Activated T-helper 2 cell treated with anti-CD3 and anti-CD28 coated beads, Interferon-gamma antibody, Interleukin-2, Interleukin-4, amounts not matched to agents 10 μg/mL and 5 μg/mL and 100 μg/mL, durations not matched to agents 14 hours and 24 hours and 36 hours (primary cell): Measurements from ENCODE around the gene MICU2. TPM values are rescaled to one million over a fixed set of nuclear protein-coding genes. Genes with fewer than 3 reads are reported as not detected.

Experiments
- DNase-seq: peaks from one replicate; pipeline ENCODE4 v3.0.0; 2021; ENCODE audit warnings: low spot score
- H3K27ac Mint-ChIP-seq: one replicate; pipeline ENCODE4 v1.8.0; 2021; ENCODE audit warnings: mixed read lengths
- H3K27me3 Mint-ChIP-seq: one replicate; pipeline ENCODE4 v1.8.0; 2021; ENCODE audit warnings: low read depth, mixed read lengths
- H3K36me3 Mint-ChIP-seq: one replicate; pipeline ENCODE4 v1.8.0; 2021; ENCODE audit warnings: low read depth, mixed read lengths
- H3K4me1 Mint-ChIP-seq: one replicate; pipeline ENCODE4 v1.8.0; 2021; ENCODE audit warnings: low read depth, mixed read lengths
- H3K4me3 Mint-ChIP-seq: one replicate; pipeline ENCODE4 v1.8.0; 2021; ENCODE audit warnings: low read depth, mild to moderate bottlenecking, moderate library complexity, mixed read lengths
- H3K9me3 Mint-ChIP-seq: one replicate; pipeline ENCODE4 v1.8.0; 2021; ENCODE audit warnings: mixed read lengths
- intact Hi-C: fragments of 100-400 bp; cut with micrococcal nuclease; formaldehyde crosslinking; loops from one replicate; pipeline ENCODE4 v1.15.1; 2023
- total RNA-seq: library from RNA; stranded (reverse); gene quantifications from 2 replicates; pipeline ENCODE4 v1.2.3, GENCODE V29; 2022

Gene MICU2
- total RNA-seq, 1 donor from 2014 or later = 38.8 TPM

DNA sequence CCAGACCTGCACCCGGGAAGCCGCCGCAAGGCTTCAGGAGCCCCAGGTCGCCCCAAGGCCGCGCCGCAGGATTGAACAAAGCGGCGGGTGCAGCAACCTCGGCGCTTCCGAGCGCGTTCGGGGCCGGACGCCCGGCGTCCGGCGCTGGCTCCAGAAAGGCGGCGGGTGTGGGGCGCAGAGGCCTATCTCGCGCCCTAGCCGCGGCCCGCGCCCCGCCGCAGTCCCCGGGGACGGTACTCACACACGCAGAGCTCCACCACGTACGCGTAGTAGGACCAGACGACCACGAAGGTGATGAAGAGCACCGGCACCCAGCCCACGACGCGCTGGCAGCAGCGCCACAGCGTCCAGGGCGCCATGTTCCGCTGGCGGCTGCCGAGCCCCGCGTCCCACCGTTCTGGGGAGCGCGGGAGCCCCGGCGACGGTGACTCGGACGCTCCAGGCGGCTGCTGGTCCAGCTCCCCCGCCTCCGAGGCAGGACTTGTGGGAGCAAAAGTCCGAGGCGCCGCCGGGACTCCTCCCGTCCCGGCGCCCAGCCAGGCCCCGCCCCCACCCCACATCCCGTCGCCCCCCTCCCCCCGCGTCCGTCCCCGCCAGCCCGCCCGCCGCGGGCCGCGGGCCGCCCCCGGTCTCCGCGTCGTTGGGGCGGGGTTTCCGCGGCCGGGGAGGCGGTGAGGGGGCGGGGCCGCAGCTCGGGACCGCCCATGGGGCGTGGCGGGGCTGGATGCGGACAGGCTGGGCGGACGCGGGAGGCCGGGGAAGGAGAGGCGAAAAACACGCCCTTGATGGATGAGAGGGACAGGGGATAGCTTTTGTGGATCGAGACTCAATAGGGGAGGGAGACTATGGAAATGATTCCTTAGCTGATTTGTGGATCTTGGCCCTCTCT lies 144.9 kb downstream of the MICU2 start, which contains the start of gene ZDHHC20:
Gene ZDHHC20, minus strand, starts transcription at position 491 of the 889 bp plus-strand sequence. Its CDS starts 132 bp downstream, at position 359.
- peaks cover 27% of the 10 kb centered on the region for H3K4me1 Mint-ChIP-seq
- peak within 1 kb of the TSS; percentile 92 for H3K4me3 Mint-ChIP-seq
- DNase-seq = peak; percentile 85
- peak within 1 kb of the TSS; percentile 90 for H3K27ac Mint-ChIP-seq
- intact Hi-C loops = loop anchor here (1.0 to 5.0 kb wide), 4 partner anchors 24 to 282 kb away; partner anchors contain the start of genes MRPL57 and SKA3
- peaks cover 21% of the 10 kb centered on the region for H3K36me3 Mint-ChIP-seq
- no peaks in the 10 kb centered on the region for H3K27me3 Mint-ChIP-seq
- H3K9me3 Mint-ChIP-seq = peaks cover 13% of the 10 kb centered on the region

DNA sequence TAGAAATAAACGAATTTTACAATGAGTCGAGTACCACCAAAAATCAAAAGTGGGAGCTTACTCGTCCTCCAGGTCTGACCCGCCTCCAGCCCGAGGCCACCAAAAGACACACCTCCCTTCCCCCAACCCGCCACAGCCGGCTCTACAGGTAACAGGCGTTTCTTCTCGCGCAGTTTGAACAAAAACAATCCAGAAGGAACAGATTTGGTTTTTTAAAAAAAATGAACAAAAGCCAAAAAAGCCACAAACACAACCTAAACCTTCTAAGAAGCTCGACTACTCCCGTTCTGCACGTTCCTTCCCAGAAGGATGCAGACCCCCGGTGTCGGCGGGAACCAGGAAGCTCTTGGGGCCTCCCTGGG lies 145.5 kb downstream of the MICU2 start:
- Mint-ChIP-seq H3K9me3 (peaks cover 14% of the 10 kb centered on the region), H3K4me3 (peak overlapping the region; percentile 92), H3K4me1 (peaks cover 29% of the 10 kb centered on the region), H3K27me3 (no peaks in the 10 kb centered on the region), H3K36me3 (peaks cover 23% of the 10 kb centered on the region), H3K27ac (peak overlapping the region; percentile 77)
- intact Hi-C loops = loop anchor here (1.0 to 5.0 kb wide), 4 partner anchors 24 to 281 kb away; partner anchors contain the start of genes MRPL57 and SKA3
- peak; percentile 37 for DNase-seq

DNA sequence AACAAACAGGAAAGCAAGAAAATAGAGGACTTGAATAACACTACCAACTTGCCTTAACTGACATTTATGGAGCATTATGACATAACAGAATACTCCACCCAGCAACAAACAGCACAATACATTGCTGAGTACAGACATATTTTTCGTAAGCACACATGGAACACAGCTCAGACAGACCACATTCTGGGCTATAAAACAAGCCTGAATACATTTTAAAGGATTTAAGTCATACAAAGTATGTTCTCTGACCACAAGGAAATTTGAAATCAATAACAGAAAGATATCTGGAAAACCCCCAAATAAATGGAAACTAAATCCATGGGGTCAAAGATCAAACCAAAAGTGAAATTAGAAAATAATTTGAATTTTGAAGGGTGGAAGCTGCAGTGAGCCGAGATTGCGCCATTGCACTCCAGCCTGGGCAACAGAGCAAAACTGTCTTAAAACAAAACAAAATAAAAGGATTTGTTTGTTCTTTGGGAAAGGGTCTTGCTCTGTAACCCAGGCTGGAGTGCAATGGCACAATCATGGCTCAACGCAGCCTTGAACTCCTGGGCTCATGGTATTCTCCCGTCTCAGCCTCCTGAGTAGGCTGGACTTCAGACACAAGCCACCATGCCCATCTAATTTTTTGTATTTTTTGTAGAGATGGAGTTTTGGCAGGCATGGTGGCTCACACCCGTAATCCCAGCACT lies 150.4 kb downstream of the MICU2 start:
- Mint-ChIP-seq H3K27ac (no peak overlapping the region), H3K4me3 (no peak overlapping the region), H3K4me1 (peaks cover 30% of the 10 kb centered on the region), H3K27me3 (no peaks in the 10 kb centered on the region), H3K36me3 (peaks cover 54% of the 10 kb centered on the region), H3K9me3 (peaks cover 28% of the 10 kb centered on the region)
- intact Hi-C loops = no loop called here
- DNase-seq = no peak

DNA sequence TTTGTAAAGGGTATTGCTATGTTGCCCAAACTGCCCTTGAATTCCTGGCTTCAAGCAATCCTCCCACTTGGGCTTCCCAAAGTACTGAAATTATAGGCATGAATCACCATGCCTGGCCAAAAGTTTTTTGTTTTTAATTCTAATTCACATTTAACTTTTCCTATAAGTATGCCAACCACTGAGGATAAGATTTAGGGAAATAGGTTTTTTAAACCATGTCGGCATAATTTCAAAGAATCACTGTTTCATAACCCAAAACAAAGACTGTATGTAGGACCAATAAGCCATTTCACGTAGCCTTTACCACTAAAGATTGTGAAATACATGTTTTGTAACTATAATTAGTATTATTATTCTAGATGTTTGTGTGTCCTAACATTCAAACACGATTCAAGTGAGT lies 153.0 kb downstream of the MICU2 start:
- Mint-ChIP-seq H3K27me3 (no peaks in the 10 kb centered on the region), H3K27ac (no peak overlapping the region), H3K4me3 (no peak overlapping the region), H3K9me3 (peaks cover 28% of the 10 kb centered on the region), H3K4me1 (peaks cover 19% of the 10 kb centered on the region), H3K36me3 (peaks cover 57% of the 10 kb centered on the region)
- intact Hi-C loops = no loop called here
- no peak for DNase-seq

DNA sequence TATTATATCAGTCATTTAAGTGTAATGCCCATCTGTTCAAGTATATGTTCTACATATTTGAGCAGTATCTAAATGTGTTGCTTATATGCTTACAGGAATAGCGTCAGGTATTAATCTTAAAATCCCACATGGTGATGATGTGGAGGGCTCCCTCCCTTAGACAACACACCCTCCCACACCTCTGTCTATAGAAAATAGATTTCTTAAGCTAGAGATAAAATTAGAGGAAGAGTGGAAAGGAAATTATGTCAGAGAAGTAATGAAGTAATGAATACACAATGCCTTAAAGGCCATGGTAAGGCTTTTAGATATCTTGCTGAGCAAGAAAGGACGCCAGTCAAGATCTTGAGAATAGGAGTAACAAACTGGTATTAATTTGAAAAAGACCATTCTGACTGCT lies 157.3 kb downstream of the MICU2 start:
- H3K4me1 Mint-ChIP-seq = peaks cover 16% of the 10 kb centered on the region
- intact Hi-C loops = no loop called here
- H3K36me3 Mint-ChIP-seq = peaks cover 52% of the 10 kb centered on the region
- no peak for DNase-seq
- H3K27ac Mint-ChIP-seq = no peak overlapping the region
- H3K4me3 Mint-ChIP-seq = no peak overlapping the region
- H3K9me3 Mint-ChIP-seq = peaks cover 8% of the 10 kb centered on the region
- no peaks in the 10 kb centered on the region for H3K27me3 Mint-ChIP-seq

DNA sequence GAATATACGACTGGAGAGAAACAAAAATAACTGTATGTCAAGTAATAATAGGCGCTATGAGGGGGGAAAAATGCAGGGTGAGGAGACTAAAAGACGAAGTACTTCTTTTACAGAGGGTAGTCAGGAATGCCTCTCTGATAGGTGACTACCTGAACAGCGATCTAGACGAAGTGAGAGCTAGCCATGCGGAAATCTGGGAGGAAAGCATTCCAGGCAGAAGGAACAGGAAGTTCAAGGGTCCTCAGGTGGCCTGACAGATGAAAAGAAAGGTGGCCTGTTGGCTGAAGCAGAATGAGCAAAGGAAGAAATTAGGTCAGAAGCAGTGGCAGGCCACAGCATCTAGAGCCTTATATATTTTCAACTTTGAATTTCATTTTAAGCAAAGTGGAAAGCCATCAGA lies 158.2 kb downstream of the MICU2 start:
- Mint-ChIP-seq H3K27me3 (no peaks in the 10 kb centered on the region), H3K4me1 (peaks cover 16% of the 10 kb centered on the region), H3K27ac (no peak overlapping the region), H3K4me3 (no peak overlapping the region), H3K9me3 (peaks cover 9% of the 10 kb centered on the region), H3K36me3 (peaks cover 54% of the 10 kb centered on the region)
- no peak for DNase-seq
- intact Hi-C loops = no loop called here

DNA sequence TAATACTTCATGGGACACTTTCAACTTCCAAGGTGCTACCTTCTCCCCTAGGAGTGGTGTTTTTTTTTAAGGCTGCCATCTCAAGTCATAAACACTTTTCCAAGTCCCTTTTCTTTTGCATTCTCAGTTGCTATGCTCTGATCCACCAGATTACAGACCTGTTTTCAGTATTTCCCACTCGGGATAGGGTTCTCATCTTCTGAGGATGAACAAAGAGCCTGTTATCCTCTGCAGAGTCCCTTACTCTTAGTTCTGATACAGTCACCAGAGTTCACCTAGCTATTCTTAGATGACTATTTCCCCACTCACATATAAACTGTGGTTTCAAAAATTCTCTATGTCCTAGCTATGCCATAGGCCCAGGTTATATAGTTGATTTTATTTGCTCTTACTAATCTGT lies 160.8 kb downstream of the MICU2 start:
- Mint-ChIP-seq H3K36me3 (peaks cover 59% of the 10 kb centered on the region), H3K27me3 (no peaks in the 10 kb centered on the region), H3K4me3 (no peak overlapping the region), H3K4me1 (peaks cover 19% of the 10 kb centered on the region), H3K27ac (no peak overlapping the region), H3K9me3 (peaks cover 23% of the 10 kb centered on the region)
- DNase-seq = no peak
- intact Hi-C loops = no loop called here

Other genes starting within 250 kb of the MICU2 start
- 59.0 and 63.3 TPM in 2 replicates for gene ZDHHC20, start 144.9 kb downstream of the MICU2 start, total RNA-seq
- gene FGF9, start 66.9 kb upstream of the MICU2 start, total RNA-seq = 0.39 and 0.60 TPM in 2 replicates